ENCODE data around the gene UXS1. TPM values are rescaled to one million over a fixed set of nuclear protein-coding genes. Genes with fewer than 3 reads are reported as not detected.
A peak's percentile ranks its signal among the peaks of the same experiment; 100 is the strongest.

Gene UXS1
- total RNA-seq, 5 donors from 2014 or later (not counting 1 experiment from before 2014, with no cell fraction given): 90.8 to 167 (median 145) TPM

DNA sequence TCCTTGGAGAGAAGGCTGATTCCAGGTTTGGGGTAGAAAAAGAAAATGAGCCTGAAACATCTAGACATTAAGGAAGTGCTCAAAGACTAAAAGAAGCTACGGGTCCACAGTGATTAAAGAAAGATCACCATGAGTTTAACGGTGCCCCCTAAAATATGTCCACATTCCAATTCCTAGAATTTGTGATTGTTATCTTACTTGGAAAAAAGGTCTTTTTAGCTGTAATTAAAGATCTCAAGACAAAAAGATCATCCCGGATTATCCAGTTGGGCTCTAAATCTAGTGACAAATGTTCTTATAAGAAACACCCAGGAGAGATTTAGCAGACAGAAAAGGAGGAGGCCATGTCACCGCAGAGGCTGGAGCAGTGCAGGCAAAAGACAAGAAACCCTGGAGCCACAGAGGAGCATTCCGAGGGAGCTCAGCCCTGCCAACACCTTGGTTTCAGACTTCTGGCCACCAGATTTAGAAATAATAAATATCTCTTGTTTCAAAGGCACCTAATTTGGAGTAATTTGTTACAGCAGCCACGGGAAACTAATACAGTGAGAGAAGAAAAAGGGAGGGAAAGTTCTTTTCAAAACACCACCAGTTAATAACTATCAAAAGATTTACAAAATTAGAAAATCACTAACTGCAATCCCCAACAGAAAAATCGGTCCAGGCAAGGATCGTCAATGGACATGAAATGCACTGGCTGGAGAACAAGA lies 8.5 kb downstream of the UXS1 start:
- Mint-ChIP-seq H3K27ac (peak overlapping the region in 1 of 2 donors; percentile 12), H3K9me3 (no peaks in the 10 kb centered on the region), H3K36me3 (peaks cover 28% of the 10 kb centered on the region), H3K27me3 (no peaks in the 10 kb centered on the region), H3K4me1 (peaks cover 78 to 92% (median 86%) of the 10 kb centered on the region in 3 donors), H3K4me3 (peak overlapping the region in 1 of 3 donors; percentile 44)
- ChIA-PET POLR2A (interaction anchor here in 1 of 2 donors (1.0 kb wide), 1 partner anchor 26 kb away, joined by 3 read pairs; no protein-coding TSS in a partner anchor), CTCF (no interaction called here)
- ATAC-seq (replicated peaks in 1 of 4) (no peak), DNase-seq (no peak)
- WGBS (ENCODE audit: insufficient coverage): 75% methylated on average over 4 of the region's 8 CpGs
- no peaks in the 10 kb centered on the region for H3K27me3 ChIP-seq (replicated peaks in 1 of 2; ENCODE audit: control insufficient read depth in 2 of 2, extremely low read depth in 1 of 2, insufficient read depth in 2 of 2, low read length in 1 of 2)
- no peak overlapping the region for H3K4me3 ChIP-seq (ENCODE audit: control insufficient read depth in 1 of 2, extremely low read depth in 1 of 2, low read length in 1 of 2)
- H3K4me1 ChIP-seq (ENCODE audit: control insufficient read depth in 1 of 2, extremely low read depth in 1 of 2, insufficient read depth in 2 of 2, low read length in 2 of 2): peaks cover 26 to 40% of the 10 kb centered on the region in 2 experiments
- no peaks in the 10 kb centered on the region for H3K9me3 ChIP-seq
- no peaks in the 10 kb centered on the region for H3K36me3 ChIP-seq (ENCODE audit: control insufficient read depth in 2 of 2, extremely low read depth in 1 of 2, insufficient read depth in 1 of 2, low read length in 1 of 2)
- no peak overlapping the region for H3K27ac ChIP-seq (ENCODE audit: low read length)

- no peak overlapping the region for H3K27ac ChIP-seq (ENCODE audit: low read length)
- no peaks in the 10 kb centered on the region for H3K9me3 Mint-ChIP-seq
- peak overlapping the region in 1 of 2 donors; percentile 2 for H3K27ac Mint-ChIP-seq
- H3K27me3 ChIP-seq (replicated peaks in 1 of 2; ENCODE audit: control insufficient read depth in 2 of 2, extremely low read depth in 1 of 2, insufficient read depth in 2 of 2, low read length in 1 of 2): no peaks in the 10 kb centered on the region
- peaks cover 81 to 92% (median 86%) of the 10 kb centered on the region in 3 donors for H3K4me1 Mint-ChIP-seq
- ATAC-seq (replicated peaks in 1 of 4) (no peak), DNase-seq (no peak)
- peaks cover 30 to 39% of the 10 kb centered on the region in 2 experiments for H3K4me1 ChIP-seq (ENCODE audit: control insufficient read depth in 1 of 2, extremely low read depth in 1 of 2, insufficient read depth in 2 of 2, low read length in 2 of 2)
- H3K36me3 Mint-ChIP-seq: peaks cover 31% of the 10 kb centered on the region
- H3K4me3 ChIP-seq (ENCODE audit: control insufficient read depth in 1 of 2, extremely low read depth in 1 of 2, low read length in 1 of 2): no peak overlapping the region
- CTCF ChIA-PET: no interaction called here
- POLR2A ChIA-PET: interaction anchor here in 1 of 2 donors (1.0 kb wide), 1 partner anchor 25 kb away, joined by 3 read pairs; no protein-coding TSS in a partner anchor
- H3K4me3 Mint-ChIP-seq: peak overlapping the region in 1 of 3 donors; percentile 5
- 89% methylated on average over 1 of the region's 1 CpG for WGBS (ENCODE audit: insufficient coverage)
- no peaks in the 10 kb centered on the region for H3K9me3 ChIP-seq
- no peaks in the 10 kb centered on the region for H3K36me3 ChIP-seq (ENCODE audit: control insufficient read depth in 2 of 2, extremely low read depth in 1 of 2, insufficient read depth in 1 of 2, low read length in 1 of 2)
- H3K27me3 Mint-ChIP-seq: no peaks in the 10 kb centered on the region
These were observed 9.2 kb downstream of the UXS1 start for GRCh38 chr2:106184857-106185256.

GRCh38 chr2:106184394-106184793 lies 9.7 kb downstream of the UXS1 start:
- Histone ChIP-seq H3K4me3 (ENCODE audit: control insufficient read depth in 1 of 2, extremely low read depth in 1 of 2, low read length in 1 of 2) (no peak overlapping the region), H3K36me3 (ENCODE audit: control insufficient read depth in 2 of 2, extremely low read depth in 1 of 2, insufficient read depth in 1 of 2, low read length in 1 of 2) (no peaks in the 10 kb centered on the region), H3K9me3 (no peaks in the 10 kb centered on the region), H3K27ac (ENCODE audit: low read length) (no peak overlapping the region), H3K27me3 (replicated peaks in 1 of 2; ENCODE audit: control insufficient read depth in 2 of 2, extremely low read depth in 1 of 2, insufficient read depth in 2 of 2, low read length in 1 of 2) (no peaks in the 10 kb centered on the region), H3K4me1 (ENCODE audit: control insufficient read depth in 1 of 2, extremely low read depth in 1 of 2, insufficient read depth in 2 of 2, low read length in 2 of 2) (peaks cover 30 to 35% of the 10 kb centered on the region in 2 experiments)
- DNase-seq: no peak
- no CpG with 5 or more reads among the region's 2 CpGs for WGBS (ENCODE audit: insufficient coverage)
- ChIA-PET POLR2A (no interaction called here), CTCF (no interaction called here)
- Mint-ChIP-seq H3K4me1 (peaks cover 79 to 92% (median 85%) of the 10 kb centered on the region in 3 donors), H3K27ac (peak overlapping the region; percentile 6 to 71), H3K4me3 (peak overlapping the region in 1 of 3 donors; percentile 34), H3K27me3 (no peaks in the 10 kb centered on the region), H3K36me3 (peaks cover 31% of the 10 kb centered on the region), H3K9me3 (no peaks in the 10 kb centered on the region)
- peak; percentile 46 to 60 (median 56) for ATAC-seq (replicated peaks in 1 of 4)

DNA sequence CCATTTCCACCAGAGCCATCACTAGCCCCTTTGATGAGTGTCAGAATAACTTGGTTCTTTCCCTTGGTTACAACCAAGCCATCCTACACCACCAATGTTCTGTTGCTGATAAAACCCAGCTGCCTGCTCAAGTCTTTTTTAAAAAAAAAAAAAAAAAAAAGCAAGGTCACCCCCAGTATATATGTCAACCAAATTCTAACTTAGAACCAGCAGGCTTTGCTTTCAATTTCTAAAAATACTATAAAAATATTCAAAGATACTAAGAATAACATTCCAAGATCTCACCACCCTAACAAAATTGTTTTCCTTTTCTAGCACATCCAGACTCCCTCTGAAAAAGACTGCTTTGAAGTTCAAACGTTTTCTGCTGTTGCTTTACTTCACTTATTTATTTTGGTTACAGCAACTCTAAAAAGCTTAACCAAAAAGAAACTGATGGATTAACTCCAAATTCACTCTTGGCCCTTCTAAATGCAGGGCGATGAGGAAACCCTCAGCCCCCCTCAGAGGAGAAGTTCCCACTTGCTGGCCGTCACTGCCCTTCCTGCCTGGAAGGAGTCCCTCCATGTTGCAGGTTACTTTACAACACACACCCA lies 10.9 kb downstream of the UXS1 start:
- CTCF ChIA-PET: no interaction called here
- 51% methylated on average over 2 of the region's 3 CpGs for WGBS (ENCODE audit: insufficient coverage)
- Mint-ChIP-seq H3K4me1 (peaks cover 76 to 92% (median 80%) of the 10 kb centered on the region in 3 donors), H3K9me3 (no peaks in the 10 kb centered on the region), H3K36me3 (peaks cover 31% of the 10 kb centered on the region), H3K4me3 (peak overlapping the region in 2 of 3 donors; percentile 7 to 34), H3K27me3 (no peaks in the 10 kb centered on the region), H3K27ac (peak overlapping the region; percentile 4 to 28)
- POLR2A ChIA-PET: no interaction called here
- no peaks in the 10 kb centered on the region for H3K27me3 ChIP-seq (replicated peaks in 1 of 2; ENCODE audit: control insufficient read depth in 2 of 2, extremely low read depth in 1 of 2, insufficient read depth in 2 of 2, low read length in 1 of 2)
- no peaks in the 10 kb centered on the region for H3K36me3 ChIP-seq (ENCODE audit: control insufficient read depth in 2 of 2, extremely low read depth in 1 of 2, insufficient read depth in 1 of 2, low read length in 1 of 2)
- ATAC-seq (replicated peaks in 1 of 4) (no peak), DNase-seq (no peak)
- H3K9me3 ChIP-seq: no peaks in the 10 kb centered on the region
- no peak overlapping the region for H3K4me3 ChIP-seq (ENCODE audit: control insufficient read depth in 1 of 2, extremely low read depth in 1 of 2, low read length in 1 of 2)
- no peak overlapping the region for H3K27ac ChIP-seq (ENCODE audit: low read length)
- peaks cover 26 to 35% of the 10 kb centered on the region in 2 experiments for H3K4me1 ChIP-seq (ENCODE audit: control insufficient read depth in 1 of 2, extremely low read depth in 1 of 2, insufficient read depth in 2 of 2, low read length in 2 of 2)

DNA sequence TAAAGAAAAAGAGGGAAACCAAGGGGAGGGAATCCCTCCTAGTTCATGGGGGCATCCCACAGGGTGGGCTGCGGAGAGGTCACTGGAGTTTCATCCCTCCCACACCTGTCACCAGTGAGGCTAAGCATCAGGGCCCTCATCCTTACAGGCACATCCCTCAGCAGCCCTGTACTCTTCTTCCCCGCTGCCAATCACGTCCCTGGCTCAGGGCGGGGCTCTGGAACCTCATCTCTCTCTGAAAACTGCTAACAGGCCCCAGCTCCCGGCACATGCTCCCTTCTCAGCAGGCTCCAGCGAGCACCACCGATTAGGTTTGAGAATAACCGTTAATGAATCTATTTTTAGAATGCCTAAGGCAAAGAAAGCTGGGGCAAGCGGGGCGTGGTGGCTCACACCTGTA lies 13.0 kb downstream of the UXS1 start:
- POLR2A ChIA-PET: interaction anchor here in 1 of 2 donors (0.6 kb wide), 1 partner anchor 287 kb away, joined by 3 read pairs; no protein-coding TSS in a partner anchor
- Histone ChIP-seq H3K36me3 (ENCODE audit: control insufficient read depth in 2 of 2, extremely low read depth in 1 of 2, insufficient read depth in 1 of 2, low read length in 1 of 2) (peaks cover 0 to under 1% of the 10 kb centered on the region in 2 donors), H3K4me3 (ENCODE audit: control insufficient read depth in 1 of 2, extremely low read depth in 1 of 2, low read length in 1 of 2) (no peak overlapping the region), H3K27me3 (replicated peaks in 1 of 2; ENCODE audit: control insufficient read depth in 2 of 2, extremely low read depth in 1 of 2, insufficient read depth in 2 of 2, low read length in 1 of 2) (no peaks in the 10 kb centered on the region), H3K27ac (ENCODE audit: low read length) (no peak overlapping the region), H3K9me3 (no peaks in the 10 kb centered on the region), H3K4me1 (ENCODE audit: control insufficient read depth in 1 of 2, extremely low read depth in 1 of 2, insufficient read depth in 2 of 2, low read length in 2 of 2) (peaks cover 19 to 41% of the 10 kb centered on the region in 2 experiments)
- Mint-ChIP-seq H3K4me3 (no peak overlapping the region), H3K9me3 (no peaks in the 10 kb centered on the region), H3K36me3 (peaks cover 34% of the 10 kb centered on the region), H3K27me3 (no peaks in the 10 kb centered on the region), H3K4me1 (peaks cover 79 to 87% (median 81%) of the 10 kb centered on the region in 3 donors), H3K27ac (no peak overlapping the region)
- ATAC-seq (replicated peaks in 1 of 4) (no peak), DNase-seq (no peak)
- CTCF ChIA-PET: interaction anchor here in 1 of 2 donors (0.6 kb wide), 1 partner anchor 363 kb away, joined by 3 read pairs; no protein-coding TSS in a partner anchor
- WGBS (ENCODE audit: insufficient coverage): 99% methylated on average over 9 of the region's 10 CpGs

DNA sequence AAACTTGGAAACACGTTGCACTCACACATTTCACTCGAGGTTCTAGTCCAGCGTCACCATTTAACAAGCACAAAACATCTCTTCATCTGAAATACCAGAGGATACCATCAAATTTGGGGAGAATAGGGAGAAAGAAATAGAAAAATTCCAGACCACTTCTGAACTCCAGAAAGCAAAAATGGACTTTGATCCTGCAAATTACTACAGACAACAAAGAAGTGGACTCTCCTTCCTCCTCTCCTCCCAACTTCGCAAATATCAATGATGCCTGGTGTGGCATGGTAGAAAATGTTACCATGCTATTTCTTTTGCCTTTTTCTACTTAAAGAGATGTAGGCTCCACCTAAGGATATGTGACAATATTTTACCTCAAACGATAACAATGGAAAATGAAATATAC lies 13.5 kb downstream of the UXS1 start:
- Histone ChIP-seq H3K27ac (ENCODE audit: low read length) (no peak overlapping the region), H3K27me3 (replicated peaks in 1 of 2; ENCODE audit: control insufficient read depth in 2 of 2, extremely low read depth in 1 of 2, insufficient read depth in 2 of 2, low read length in 1 of 2) (no peaks in the 10 kb centered on the region), H3K4me1 (ENCODE audit: control insufficient read depth in 1 of 2, extremely low read depth in 1 of 2, insufficient read depth in 2 of 2, low read length in 2 of 2) (peaks cover 19 to 45% of the 10 kb centered on the region in 2 experiments), H3K4me3 (ENCODE audit: control insufficient read depth in 1 of 2, extremely low read depth in 1 of 2, low read length in 1 of 2) (no peak overlapping the region), H3K9me3 (no peaks in the 10 kb centered on the region), H3K36me3 (ENCODE audit: control insufficient read depth in 2 of 2, extremely low read depth in 1 of 2, insufficient read depth in 1 of 2, low read length in 1 of 2) (peaks cover 0 to 3% of the 10 kb centered on the region in 2 donors)
- Mint-ChIP-seq H3K9me3 (no peaks in the 10 kb centered on the region), H3K27me3 (no peaks in the 10 kb centered on the region), H3K27ac (no peak overlapping the region), H3K4me1 (peaks cover 79 to 87% (median 81%) of the 10 kb centered on the region in 3 donors), H3K4me3 (no peak overlapping the region), H3K36me3 (peaks cover 33% of the 10 kb centered on the region)
- ChIA-PET CTCF (no interaction called here), POLR2A (no interaction called here)
- DNase-seq: no peak
- no peak for ATAC-seq (replicated peaks in 1 of 4)
- no CpG with 5 or more reads among the region's 5 CpGs for WGBS (ENCODE audit: insufficient coverage)

Measured in T-cell (primary cell).